Activated CD4-positive, alpha-beta T cell treated with anti-CD3 and anti-CD28 coated beads, Interleukin-2, Interleukin-6, amounts not matched to agents 100 ng/mL and 50 ng/mL, durations not matched to agents 16 hours and 8 hours (primary cell): ENCODE measurements around the gene INCA1.

Experiments
- DNase-seq: peaks from one replicate; pipeline ENCODE4 v3.0.0-alpha.2; 2020

The INCA1 gene

DNA sequence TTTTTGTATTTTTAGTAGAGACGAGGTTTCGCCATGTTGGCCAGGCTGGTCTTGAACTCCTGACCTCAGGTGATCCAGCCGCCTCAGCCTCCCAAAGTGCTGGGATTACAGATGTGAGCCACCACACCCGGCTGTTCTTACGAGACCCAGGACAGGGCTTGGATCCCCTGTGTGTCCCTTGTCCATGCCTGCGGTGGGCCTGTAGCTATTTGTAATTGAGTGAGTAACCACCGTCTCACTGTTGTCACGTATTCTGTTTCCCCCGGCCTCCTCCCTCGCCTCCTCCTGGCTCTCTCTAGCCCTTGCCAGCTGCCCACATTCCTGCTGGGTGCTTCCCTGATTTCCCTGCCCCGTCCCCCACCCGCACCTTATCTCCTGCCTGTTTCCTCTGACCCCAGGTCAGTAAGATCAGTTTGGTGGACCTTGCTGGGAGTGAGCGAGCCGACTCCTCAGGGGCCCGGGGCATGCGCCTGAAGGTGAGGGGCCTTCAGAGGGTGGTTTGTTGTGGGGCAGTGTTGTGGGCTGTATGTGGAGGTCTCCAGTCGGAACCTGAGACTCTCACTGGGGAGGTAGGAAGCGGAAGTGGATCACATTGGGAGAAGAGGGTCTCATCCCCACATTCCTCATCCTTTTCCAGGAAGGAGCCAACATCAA is 6.0 kb upstream of the INCA1 start:
- no peak for DNase-seq

DNA sequence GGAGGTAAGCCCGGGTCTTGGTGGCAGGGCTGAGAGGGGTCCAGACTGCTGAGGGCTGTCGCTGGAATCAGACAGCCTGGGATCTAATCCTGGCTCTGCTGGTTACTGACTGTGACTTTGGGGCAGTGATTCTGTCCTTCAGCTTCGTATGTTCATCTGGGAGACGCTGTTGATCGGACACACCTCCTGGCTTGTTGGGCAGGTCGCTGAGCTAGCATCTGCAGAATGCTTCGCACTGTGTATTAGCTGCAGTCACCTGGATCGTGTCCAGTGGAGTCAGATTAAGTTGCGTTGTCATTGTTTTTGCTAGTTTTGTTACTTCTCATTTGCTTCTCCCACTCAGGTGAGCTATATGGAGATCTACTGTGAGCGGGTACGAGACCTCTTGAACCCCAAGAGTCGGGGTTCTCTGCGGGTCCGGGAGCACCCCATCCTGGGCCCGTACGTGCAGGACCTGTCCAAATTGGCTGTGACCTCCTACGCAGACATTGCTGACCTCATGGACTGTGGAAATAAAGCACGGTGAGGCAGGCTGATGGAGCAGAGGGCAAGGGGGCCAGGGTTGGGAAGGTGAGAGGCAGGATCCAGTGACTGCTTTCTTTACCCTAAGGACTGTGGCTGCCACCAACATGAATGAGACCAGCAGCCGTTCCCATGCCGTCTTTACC is 4.9 kb upstream of the INCA1 start:
- DNase-seq = no peak

DNA sequence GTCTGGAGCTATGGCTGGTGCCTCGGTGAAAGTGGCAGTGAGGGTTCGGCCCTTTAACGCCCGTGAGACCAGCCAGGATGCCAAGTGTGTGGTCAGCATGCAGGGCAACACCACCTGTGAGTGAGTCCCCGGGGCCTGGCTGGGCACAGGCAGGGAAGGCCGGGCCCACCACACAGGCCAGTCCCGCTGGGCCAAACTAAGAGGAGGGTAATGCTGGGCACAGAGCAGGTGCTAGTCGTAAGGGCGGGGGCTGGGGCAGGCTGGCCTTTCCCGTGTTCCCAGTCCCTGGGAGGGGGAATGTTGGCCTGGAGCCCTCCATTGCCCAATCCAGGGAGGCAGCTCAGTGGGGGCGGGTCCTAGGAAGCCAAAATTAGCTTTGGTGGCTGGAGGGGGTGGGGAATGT is 2.9 kb upstream of the INCA1 start:
- no peak for DNase-seq

DNA sequence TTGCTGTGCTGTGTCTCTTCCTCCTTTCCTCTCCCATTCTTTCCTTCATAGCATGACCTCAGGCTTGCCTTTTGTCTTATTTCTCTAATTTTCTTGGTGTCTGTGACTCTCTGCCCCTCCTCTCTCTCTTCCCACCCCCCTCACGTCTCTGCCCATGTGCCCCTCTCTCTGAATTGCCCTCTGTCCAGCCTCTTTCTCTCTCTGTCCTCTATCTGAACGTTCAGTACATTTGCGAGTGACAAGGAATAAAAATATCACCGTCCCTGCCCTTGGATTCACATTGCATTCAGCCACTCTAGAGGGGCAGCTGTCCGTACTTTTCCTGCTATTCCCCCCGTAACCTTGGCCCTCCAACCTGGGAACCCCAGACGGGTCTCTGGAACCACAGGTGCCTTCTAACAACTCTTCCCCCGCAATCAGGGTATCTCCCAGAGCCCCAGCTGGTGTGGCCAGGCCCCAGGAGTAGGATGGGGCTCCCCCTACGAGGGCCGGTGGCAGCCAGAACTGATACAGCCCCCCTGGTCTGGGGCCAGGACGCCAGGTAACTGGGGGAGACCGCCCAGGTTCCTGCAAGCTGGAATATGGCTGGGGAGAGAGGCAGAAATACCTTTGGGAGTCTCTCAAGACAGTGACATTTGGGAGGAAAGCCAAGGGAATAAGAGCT is 2.2 kb upstream of the INCA1 start:
- DNase-seq = no peak

DNA sequence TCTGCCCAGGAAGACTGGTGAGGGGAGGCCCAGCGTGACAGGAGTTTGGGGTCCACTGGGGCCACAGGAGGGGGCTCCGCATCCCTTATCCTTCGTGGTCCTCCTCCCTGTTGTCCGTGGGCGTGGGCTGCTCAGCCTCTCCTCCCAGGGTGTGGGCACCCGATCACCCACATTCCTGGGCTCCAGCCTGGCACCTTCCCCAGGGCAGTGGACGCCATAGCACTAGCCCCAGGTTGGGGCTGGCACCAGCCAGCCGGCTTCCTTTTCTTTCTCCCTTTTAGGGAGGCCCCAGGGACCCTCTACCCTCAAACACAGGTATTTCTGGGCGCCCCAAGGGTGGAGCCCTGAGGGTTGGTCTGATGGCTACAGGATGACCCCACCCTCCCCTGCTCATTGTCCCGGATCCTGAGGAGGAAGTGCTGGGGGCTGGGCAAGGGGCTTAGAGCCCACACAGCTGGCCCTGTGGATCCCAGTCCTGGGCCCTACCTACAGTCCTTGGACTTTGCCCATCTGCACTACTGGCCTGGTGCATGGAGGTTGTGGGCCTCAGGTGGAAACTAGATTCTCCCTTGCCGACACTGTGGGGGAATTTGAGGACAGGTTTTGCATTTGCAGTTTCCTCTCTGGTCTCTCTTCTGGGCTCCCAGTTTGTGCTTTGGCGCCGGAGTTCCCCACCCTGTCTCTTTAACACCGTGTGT is 1.6 kb upstream of the INCA1 start:
- DNase-seq = no peak

DNA sequence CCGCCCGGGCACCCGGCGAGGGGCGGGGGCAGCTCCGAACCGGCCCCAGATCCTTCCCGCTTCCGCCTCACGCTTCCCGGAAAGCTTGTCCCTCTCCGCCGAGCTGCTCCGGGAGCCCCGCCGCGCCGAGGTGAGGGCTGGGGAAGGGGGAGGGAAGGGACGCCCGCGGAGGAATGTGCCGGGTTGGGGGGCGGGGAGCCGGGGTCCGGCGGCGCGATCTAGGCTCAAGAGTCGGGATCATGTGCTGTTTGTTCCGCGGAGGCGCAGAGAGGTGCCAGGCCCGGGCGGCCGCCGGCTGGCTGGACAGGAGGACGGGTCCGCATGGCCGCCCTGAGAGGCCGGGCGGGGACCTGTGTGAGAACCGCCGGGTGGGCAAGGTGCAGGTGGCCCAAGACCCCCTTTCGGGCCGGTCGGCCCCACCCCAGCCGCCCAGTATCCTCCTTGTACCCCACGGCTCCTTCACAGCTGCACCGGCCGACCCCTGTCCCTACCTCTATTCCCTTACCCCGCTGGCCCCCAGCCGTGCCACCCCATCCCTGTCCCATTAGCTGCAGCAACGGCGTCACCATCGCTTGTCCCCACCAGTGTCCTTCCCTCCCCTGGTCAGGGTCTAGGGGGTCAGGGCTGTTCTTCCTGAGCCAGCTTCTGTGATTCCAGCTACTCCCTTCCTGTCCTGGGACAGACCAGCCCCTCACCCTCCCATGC is 857 bp upstream of the INCA1 start:
- no peak for DNase-seq

DNA sequence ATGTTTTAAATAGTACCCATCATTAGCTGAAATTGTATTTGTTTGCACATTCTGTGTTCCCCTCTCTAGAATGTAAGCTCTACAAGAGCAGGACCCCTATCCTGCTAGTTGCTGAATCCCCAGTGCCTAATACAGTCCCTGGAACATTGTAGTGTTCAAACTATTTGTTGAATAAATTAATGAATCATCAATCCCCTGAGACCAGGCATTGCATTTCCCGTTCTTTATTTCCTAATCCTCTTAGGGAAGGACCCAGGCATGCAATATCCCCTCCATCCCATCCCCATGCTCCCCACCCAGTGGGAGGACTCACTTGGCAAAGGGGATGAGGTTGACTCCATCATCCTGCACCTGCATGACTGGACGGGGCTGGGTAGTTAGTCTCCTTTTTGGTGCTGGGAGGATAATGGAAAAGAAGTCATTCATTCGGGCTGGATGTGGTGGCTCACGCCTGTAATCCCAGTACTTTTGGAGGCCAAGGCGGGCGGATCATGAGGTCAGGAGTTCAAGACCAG is 3.2 kb downstream of the INCA1 start:
- no peak for DNase-seq

DNA sequence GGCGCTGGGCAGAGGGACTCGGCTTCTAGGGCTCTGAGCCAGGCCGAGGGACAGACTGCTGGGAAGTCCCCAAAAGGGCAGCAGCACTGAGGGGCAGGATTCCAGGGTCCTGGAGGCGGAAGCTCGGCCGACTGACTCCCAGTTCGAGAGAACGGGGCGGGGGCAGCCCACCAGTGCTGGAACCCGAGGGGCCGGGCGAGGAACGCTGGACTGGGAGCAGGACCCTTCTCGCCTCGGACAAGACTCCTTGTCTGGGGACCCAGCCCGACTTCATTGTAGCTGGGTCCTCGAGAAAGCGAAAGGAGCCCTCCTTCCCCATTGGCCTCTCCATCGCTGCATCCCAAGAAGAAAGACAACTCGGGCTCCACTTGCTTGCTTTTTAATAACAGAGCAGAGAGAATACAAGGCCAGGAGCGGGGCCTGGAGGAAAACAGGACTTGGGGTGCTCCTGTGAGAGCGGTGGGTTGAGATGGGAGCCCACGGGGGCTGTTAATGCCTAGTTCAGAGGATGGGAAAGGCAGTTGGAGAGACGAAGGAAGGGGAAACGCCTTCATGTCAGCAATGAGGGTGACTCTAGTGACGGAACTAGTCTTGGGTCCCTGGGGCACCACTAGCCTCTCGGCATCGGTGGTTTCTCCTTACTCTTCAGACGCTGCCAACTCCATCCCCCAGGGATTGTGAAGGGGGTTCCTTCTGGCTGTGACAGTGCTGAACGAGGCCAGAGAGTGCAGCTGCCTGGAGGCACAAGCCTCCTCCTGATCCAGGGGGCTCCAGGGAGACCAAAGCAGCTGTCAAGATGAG is 9.4 kb downstream of the INCA1 start:
- DNase-seq = no peak

DNA sequence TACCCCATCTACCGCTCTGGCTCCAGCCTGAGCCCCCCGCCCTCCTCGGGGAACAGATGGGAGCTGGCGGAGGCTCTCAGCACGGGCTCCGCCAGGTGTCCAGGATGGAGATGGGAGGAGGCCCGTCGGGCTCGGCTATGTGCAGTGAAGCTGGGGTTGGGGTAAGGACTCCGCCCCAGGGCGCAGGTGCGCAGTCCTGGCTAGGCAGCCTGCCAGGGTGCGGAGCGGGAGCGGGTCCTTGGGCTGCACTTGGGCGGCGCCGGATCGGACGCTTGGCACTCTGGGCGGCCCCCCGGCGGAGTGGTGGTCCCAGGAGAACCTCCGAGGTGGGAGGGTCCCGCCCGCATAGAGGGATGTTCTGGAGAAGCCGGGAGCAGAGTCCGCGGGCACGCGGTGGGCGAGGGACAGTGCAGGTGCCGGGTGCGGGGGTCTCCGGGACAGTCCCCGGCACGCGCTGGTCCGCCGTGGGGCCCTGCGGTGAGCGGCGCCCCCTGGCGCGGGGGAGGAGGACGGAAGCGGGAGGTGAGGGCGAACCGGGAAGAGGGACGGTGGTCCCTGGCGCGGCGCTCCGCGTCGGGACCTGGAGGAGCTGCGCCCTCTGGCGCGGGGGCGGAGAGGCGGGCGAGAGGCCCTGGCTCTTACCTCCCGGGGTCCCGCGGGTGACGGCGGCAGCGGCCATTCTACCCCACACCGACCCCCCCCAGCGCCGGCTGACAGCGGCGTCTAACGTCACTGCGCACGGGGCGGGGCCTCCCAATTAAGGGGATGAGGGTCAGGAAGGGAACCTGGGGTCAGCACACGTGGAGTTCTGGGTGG is 10.2 kb downstream of the INCA1 start, which contains the start of gene CAMTA2:
TSS of gene CAMTA2 (minus strand) at position 725 of the 816 bp plus-strand sequence. CDS start 1,453 bp downstream, outside the sequence.
- peak; percentile 92 for DNase-seq

DNA sequence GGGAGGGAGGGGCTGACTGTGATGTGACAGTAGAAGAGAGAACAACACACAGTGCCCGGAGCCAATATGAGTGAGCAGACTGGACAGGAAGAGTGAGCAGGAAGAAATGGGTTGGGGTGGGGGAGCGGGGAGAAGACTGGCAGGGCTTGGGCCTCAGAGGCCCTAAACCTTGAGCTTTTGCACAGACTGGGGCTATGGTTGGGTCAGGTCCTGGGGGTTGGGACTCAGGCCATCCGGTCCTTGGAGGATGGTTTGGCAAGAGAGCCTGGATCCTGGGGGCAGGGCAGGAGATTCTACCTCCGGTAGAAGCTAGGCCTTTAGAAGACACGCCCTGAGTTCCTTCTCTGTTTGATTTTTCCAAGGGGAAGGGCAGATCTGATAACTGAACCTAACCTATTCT is 10.9 kb downstream of the INCA1 start:
- DNase-seq = peak; percentile 19

DNA sequence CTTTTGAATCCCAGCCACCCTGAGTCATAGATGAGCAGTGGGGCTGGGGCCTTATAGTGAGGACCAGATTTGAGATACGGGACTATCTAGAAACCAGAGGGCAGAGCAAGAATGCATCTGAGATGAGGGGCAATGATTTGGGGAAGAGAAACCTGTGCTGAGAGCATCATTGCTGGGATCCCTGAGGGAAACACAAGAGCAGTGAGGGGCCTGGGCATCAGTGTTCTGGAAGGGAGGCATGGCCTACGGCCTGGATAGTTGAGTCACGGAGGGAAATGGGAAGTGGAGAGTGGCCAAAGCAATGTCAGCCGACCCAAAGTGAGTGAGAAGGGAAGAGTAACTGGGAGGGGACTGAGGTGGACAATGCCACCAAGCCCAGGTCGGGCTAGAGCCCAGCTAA is 15.0 kb downstream of the INCA1 start:
- no peak for DNase-seq

DNA sequence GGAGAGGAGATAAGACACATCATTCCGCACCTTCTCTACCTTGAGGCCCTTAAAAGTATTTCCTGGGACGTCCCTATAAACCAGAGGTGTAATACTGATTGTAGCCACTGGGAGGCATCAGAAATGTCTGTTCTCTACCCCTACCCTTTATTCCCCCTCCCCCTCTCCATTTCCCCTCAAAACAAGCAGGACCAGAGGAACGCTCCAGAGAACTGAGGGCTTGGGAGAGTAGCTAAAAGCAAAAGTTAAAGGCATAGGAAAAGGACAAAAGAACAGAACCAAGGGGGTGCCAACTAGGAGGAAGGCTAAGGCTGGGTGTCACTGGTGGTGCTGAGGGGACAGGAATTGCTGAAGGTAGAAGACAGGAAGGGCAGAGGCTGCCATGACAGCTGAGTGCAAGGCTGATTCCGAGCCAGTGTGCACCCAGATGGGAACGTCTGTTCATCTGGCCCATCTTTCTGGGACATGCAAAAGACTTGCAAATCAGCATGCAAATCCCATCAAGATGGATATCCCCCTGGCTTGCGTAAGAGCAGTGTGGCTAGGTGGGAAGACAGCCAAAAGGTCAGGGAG is 16.6 kb downstream of the INCA1 start:
- peak; percentile 76 for DNase-seq

DNA sequence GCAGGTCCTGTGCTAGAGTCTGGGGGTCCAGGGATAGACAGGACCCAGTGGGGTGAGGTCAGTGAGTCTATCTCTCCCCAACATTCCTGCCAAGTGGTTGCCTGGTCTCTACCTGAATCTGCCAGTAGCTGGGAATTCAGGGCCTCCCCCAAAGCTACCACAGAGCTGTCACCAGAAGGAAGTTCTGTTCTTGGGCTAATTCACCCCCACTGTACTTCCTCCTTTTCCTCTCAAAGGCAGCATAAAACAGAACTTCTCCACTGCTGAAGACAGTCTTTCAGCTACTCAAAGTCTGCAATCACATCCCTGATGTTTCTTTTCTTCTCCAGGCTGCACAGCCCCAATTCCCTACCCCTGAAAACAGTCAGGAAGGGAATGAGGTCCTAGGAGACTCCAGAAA is 18.6 kb downstream of the INCA1 start:
- no peak for DNase-seq

DNA sequence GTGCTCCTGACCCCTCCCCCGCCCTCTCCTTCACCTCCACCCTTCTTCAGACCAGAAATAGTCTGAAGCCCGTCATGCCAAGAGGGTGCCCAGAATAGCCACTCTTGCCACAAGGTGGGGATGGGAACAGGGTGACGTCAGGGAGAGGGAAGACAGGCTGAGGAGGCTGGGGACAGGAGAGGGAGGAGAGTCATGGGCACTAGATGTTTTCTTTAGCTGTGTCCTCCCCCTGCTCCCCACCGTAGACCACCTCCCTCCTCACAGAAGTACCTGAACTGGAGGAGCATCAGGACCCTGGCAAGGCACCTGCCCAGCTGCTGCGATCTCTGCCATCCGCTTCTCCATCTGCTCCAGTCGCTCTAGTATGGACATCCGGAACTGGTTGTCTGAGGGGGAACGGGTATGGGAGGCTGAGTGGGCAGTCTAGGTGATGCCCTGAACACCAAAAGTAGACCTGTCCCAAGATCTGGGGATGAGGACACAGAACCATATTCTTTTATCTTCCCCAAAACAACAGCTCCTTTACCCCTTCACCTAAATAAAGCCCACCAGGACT is 23.1 kb downstream of the INCA1 start:
- DNase-seq = no peak

DNA sequence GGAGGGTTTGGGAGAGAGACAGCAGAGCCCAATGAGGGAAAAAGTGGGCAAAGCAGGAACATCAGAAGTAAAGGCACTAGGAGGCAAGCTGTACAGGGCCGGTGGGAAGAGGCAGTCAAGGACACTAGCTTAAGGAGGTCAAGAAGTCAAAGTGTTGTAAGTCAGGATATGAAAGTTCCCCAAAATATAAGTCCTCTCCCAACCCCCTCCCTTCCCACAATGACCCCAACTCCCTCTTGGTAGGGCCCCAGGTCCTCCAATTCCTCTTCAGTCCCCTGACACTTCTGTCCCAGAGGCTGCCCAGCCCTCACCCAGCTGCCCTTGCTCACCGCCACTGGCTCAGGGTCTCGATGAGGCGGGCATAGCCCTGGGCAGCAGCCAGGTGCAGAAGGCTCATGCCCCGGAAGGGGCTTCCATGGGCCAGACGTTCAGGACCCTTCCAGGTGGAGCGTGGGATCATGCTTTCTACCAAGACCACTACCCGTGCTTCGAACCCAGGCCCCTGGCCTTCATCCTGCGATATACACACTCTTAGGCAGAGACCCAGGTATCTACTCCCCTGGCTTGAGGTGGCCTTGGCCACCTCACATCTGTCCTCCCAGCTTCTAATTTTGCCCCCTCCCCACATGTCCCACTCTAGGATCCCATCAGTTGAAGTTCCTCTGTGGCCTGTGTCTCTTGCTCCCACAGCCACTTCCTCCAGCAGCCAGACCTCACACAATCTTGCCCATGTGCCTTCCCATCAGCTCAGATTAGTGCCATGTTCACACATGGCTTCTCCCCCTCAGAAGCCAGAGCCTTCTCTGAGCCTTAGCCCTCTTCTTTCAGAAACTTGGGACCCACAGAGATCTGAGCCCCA is 23.8 kb downstream of the INCA1 start:
- no peak for DNase-seq

DNA sequence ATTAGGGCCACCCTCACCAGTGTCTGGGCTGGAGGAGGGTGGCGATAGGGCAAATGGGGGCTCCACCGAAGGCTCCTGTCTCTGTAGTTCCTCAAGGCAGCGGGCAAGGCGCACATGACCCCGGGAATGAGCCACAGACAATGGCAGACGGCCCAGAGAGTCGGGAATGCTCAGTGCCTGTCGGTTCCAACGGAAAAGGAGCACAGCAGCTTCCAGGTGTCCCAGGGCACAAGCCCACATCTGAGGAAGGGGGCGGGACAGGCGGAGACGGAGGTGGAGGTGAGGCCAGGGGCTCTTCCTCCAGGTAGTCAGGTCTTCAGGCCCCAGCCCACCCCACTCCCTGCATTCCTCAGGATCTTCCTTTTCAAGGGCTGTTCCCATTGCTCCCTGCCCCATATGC is 24.6 kb downstream of the INCA1 start:
- DNase-seq = no peak

DNA sequence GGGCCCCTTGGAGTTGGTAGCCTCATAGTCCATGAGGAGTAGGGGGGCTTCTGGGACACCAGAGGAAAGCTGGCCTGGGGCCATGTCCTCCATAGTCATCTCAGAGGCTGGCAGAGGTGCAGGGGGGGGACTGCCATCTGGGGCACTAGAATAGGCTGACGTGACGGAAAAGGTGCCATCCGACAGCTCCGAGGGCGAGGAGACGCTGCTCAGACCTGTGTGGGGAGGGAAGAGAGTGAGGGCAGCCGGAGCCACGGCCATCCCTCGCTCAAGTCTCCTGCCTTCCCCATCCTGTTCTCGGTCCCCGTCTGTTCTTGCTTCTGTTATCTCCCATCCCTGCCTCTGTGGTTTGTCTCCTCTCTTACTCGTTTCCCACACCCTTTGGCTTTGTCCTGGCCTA is 25.0 kb downstream of the INCA1 start:
- DNase-seq = no peak

DNA sequence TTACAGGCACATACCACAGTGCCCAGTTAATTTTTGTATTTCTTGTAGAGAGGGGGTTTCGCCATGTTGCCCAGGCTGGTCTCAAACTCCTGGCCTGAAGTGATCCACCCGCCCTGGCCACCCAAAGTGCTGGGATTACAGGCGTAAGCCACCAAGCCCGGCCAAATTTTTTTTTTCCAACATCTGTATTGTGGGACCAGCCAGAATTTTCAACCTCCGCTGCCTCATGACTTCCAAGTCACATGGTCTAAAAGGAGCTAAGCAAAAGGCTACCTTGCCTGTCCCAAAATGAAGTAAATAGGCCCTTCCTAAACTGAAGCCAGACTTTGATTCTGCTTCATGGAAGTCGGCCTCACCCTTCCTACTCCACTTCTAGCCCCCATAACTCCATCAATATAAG is 25.5 kb downstream of the INCA1 start:
- no peak for DNase-seq

DNA sequence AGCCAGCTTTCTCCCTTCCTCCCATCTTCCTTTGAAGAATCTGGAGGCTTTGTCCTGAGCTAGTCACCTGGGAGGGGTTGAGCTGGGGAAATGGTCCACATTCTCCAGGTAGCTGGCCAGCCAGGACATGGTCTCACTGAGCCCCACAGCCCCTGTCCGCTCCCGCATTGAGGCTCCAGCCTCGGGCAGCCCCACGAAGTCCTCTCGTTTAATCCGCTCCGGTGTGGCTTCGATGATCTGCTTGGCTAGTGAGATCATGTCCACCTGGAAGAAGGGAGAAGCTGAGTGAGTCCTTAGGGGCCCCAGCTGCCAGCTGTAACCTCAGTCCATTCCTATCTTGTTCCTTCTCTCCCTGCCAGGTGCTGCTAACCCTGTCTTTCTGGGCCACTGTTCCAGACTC is 27.0 kb downstream of the INCA1 start:
- no peak for DNase-seq
